Loucy (cell line): Measurements from ENCODE around the gene RNU5D-1.

ENCODE experiments used
- H2AFZ ChIP-seq: fragments of 200-600 bp; sonication (generic); 2 replicates; pipeline ENCODE4 v1.6.0; 2016; ENCODE audit warnings: antibody characterized with exemption, mild to moderate bottlenecking, low read length, moderate library complexity
- H3F3A ChIP-seq: fragments of 200-600 bp; 2 replicates; pipeline ENCODE4 v1.6.0; 2016; ENCODE audit warnings: antibody characterized with exemption, low read depth, mild to moderate bottlenecking
- H3K27me3 ChIP-seq: fragments of 200-600 bp; sonication (generic); 2 replicates; pipeline ENCODE4 v1.6.1; 2014; ENCODE audit warnings: low read length, mild to moderate bottlenecking; ENCODE audit not compliant: insufficient read depth, poor library complexity, severe bottlenecking
- H3K36me3 ChIP-seq: fragments of 200-600 bp; sonication (generic); 2 replicates; pipeline ENCODE4 v1.6.1; 2016; ENCODE audit warnings: low read length; ENCODE audit not compliant: insufficient read depth
- H3K4me1 ChIP-seq: fragments of 200-600 bp; sonication (generic); 2 replicates; pipeline ENCODE4 v1.5.1; 2014; ENCODE audit warnings: low read length, mild to moderate bottlenecking; ENCODE audit not compliant: insufficient read depth, poor library complexity, severe bottlenecking
- H3K4me2 ChIP-seq: fragments of 200-600 bp; sonication (generic); 2 replicates; pipeline ENCODE4 v1.6.0; 2014; ENCODE audit warnings: antibody characterized with exemption, low read length, low read depth, mild to moderate bottlenecking; ENCODE audit not compliant: poor library complexity, severe bottlenecking
- H3K4me3 ChIP-seq: fragments of 200-600 bp; sonication (generic); 2 replicates; pipeline ENCODE4 v1.5.1; 2014; ENCODE audit warnings: low read length, mild to moderate bottlenecking, mixed read lengths; ENCODE audit not compliant: poor library complexity, severe bottlenecking
- H3K79me2 ChIP-seq: fragments of 200-600 bp; sonication (generic); 2 replicates; pipeline ENCODE4 v1.6.1; 2014; ENCODE audit warnings: low read length; ENCODE audit not compliant: insufficient read depth
- H3K9ac ChIP-seq: fragments of 200-600 bp; sonication (generic); 2 replicates; pipeline ENCODE4 v1.6.0; 2014; ENCODE audit warnings: mild to moderate bottlenecking, low read depth, low read length, moderate library complexity; ENCODE audit not compliant: poor library complexity, severe bottlenecking
- H3K9me2 ChIP-seq: fragments of 200-600 bp; sonication (generic); replicated peaks from 2 replicates; pipeline ENCODE4 v1.6.1; 2016; ENCODE audit warnings: low read depth, low read length, mixed read lengths
- H3K9me3 ChIP-seq: fragments of 200-600 bp; sonication (generic); 2 replicates; pipeline ENCODE4 v1.6.1; 2014; ENCODE audit warnings: mild to moderate bottlenecking, antibody characterized with exemption, low read length, low read depth; ENCODE audit not compliant: insufficient read depth
- H4K20me1 ChIP-seq: fragments of 200-600 bp; sonication (generic); 2 replicates; pipeline ENCODE4 v1.6.0; 2014; ENCODE audit warnings: antibody characterized with exemption, low read length, mild to moderate bottlenecking; ENCODE audit not compliant: insufficient read depth, poor library complexity, severe bottlenecking
- EZH2phosphoT487 ChIP-seq: fragments of 200-600 bp; IDR thresholded peaks from 2 replicates; pipeline ENCODE4 v1.6.1; 2018; ENCODE audit warnings: antibody characterized with exemption, mild to moderate bottlenecking, moderate library complexity, borderline replicate concordance
- TF ChIP-seq, protein P1 (sequence below): fragments of 200-600 bp; sonication (generic); conservative IDR thresholded peaks from 2 replicates; pipeline ENCODE4 v1.5.1; 2014; ENCODE audit warnings: mild to moderate bottlenecking, antibody characterized with exemption, low read length

The RNU5D-1 gene

DNA sequence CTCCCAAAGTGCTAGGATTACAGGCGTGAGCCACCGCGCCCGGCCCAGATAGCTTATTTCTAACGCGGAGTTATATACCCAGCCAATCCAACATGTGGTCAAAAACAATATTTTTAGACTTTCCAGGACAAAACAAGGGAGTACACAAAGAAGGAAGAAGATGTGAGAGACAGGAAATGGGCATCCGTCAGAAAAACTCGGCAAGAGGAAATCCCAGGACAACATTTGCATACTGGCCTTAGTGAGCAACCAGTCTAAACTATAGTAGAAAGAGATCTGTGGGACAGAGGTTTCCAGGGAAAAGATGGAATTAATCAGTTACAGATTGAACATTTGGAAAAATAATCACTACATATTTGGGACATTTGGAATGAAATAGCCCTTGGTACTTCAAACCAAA lies 45.1 kb downstream of the RNU5D-1 start:
- H3K4me2 ChIP-seq = no peak overlapping the region
- no peaks in the 10 kb centered on the region for H3K27me3 ChIP-seq
- H3K9me2 ChIP-seq = no peaks in the 10 kb centered on the region
- H3K36me3 ChIP-seq = no peaks in the 10 kb centered on the region
- H3F3A ChIP-seq = no peaks in the 10 kb centered on the region
- H4K20me1 ChIP-seq = no peaks in the 10 kb centered on the region
- H3K79me2 ChIP-seq = no peaks in the 10 kb centered on the region
- H2AFZ ChIP-seq = no peak overlapping the region
- peaks cover 20% of the 10 kb centered on the region for H3K4me1 ChIP-seq
- H3K4me3 ChIP-seq = no peak overlapping the region
- H3K9ac ChIP-seq = no peak overlapping the region
- H3K9me3 ChIP-seq = no peaks in the 10 kb centered on the region
- TF ChIP-seq, protein P1, sequence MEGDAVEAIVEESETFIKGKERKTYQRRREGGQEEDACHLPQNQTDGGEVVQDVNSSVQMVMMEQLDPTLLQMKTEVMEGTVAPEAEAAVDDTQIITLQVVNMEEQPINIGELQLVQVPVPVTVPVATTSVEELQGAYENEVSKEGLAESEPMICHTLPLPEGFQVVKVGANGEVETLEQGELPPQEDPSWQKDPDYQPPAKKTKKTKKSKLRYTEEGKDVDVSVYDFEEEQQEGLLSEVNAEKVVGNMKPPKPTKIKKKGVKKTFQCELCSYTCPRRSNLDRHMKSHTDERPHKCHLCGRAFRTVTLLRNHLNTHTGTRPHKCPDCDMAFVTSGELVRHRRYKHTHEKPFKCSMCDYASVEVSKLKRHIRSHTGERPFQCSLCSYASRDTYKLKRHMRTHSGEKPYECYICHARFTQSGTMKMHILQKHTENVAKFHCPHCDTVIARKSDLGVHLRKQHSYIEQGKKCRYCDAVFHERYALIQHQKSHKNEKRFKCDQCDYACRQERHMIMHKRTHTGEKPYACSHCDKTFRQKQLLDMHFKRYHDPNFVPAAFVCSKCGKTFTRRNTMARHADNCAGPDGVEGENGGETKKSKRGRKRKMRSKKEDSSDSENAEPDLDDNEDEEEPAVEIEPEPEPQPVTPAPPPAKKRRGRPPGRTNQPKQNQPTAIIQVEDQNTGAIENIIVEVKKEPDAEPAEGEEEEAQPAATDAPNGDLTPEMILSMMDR = no peak
- no peak for TF ChIP-seq EZH2phosphoT487

DNA sequence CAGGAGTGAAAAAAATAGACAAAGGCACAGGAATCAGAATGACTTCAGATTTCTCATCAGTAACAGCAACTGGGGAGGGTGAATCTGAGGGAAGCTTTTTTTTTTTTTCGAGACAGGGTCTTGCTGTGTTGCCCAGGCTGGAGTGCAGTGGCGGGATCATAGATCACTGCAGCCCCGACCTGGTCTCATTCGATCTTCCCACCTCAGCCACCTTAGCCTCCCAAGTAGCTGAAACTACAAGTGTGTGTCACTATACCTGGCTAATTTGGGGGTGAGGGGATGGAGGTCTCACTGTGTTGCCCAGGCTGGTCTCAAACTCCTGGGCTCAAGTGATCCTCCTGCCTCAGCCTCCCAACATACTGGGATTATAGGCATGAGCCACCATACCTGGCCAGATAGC lies 45.8 kb downstream of the RNU5D-1 start:
- H3K27me3 ChIP-seq = no peaks in the 10 kb centered on the region
- H3K79me2 ChIP-seq = no peaks in the 10 kb centered on the region
- H2AFZ ChIP-seq = peak overlapping the region; percentile 94; the same call in 1 of the 2 replicates
- TF ChIP-seq EZH2phosphoT487 = no peak
- TF ChIP-seq, protein P1 = no peak
- H3K4me3 ChIP-seq = no peak overlapping the region
- H3K9me2 ChIP-seq = no peaks in the 10 kb centered on the region
- H3K9me3 ChIP-seq = no peaks in the 10 kb centered on the region
- H3K4me1 ChIP-seq = peaks cover 20% of the 10 kb centered on the region
- no peaks in the 10 kb centered on the region for H3K36me3 ChIP-seq
- no peaks in the 10 kb centered on the region for H4K20me1 ChIP-seq
- H3K4me2 ChIP-seq = peak overlapping the region; percentile 69
- no peaks in the 10 kb centered on the region for H3F3A ChIP-seq
- peak overlapping the region; percentile 56 for H3K9ac ChIP-seq

DNA sequence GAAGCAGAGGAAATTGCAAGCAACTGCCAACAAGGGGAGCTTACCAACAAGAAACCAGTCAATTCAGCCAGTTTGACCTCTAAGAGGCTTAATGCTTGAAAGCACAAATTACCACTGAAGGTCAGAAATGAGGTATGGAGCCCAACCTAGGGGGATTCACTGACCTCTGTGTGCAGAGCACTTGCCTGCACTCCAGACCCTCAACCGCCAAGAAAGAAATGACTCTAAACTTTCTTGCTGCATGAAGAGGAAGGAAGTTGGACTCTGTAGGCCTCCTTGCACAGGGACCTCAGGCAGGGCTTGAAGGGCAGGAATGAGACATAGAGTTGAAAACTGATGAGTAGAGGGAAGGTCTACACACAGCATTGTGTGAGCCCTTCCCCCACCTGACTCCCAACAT lies 46.4 kb downstream of the RNU5D-1 start:
- Histone ChIP-seq H3K4me2 (peak overlapping the region; percentile 69), H2AFZ (peak overlapping the region; percentile 94), H3K27me3 (no peaks in the 10 kb centered on the region), H3F3A (no peaks in the 10 kb centered on the region), H3K9me3 (no peaks in the 10 kb centered on the region), H3K4me1 (peaks cover 20% of the 10 kb centered on the region), H3K79me2 (no peaks in the 10 kb centered on the region), H3K9me2 (no peaks in the 10 kb centered on the region), H3K36me3 (no peaks in the 10 kb centered on the region), H4K20me1 (no peaks in the 10 kb centered on the region), H3K4me3 (peak overlapping the region; percentile 27), H3K9ac (peak overlapping the region; percentile 56)
- TF ChIP-seq EZH2phosphoT487 = no peak
- TF ChIP-seq, protein P1 = no peak
